Measurements from ENCODE around the gene MTA3. TPM values are rescaled to one million over a fixed set of nuclear protein-coding genes. Genes with fewer than 3 reads are reported as not detected.

MTA3 gene
- total and polyA plus RNA-seq, 2 experiments from 2014 or later: 52.2 to 52.9 TPM

DNA sequence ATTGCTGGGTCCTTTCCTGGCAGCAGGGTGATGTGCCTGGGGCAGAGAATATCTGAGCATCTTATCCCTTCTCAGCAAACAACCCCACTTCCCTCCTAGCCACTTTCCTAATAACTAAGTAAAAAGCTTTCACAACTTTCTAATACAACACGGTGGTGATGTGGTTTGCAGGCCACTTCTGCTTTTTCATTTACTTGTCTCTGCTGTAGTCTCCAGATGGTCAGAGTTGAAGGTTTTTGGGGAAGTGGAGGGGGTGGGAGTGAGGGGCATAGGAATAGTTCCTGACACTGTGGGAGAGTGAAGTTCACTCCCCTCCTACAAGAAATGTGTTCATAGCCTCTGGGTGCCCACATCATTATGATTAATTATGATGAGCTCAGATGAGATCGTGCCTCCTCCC is 183.9 kb downstream of the MTA3 start:
- H3K4me1 ChIP-seq (ENCODE audit: low read depth): peaks cover 9% of the 10 kb centered on the region
- TF ChIP-seq, protein P1, sequence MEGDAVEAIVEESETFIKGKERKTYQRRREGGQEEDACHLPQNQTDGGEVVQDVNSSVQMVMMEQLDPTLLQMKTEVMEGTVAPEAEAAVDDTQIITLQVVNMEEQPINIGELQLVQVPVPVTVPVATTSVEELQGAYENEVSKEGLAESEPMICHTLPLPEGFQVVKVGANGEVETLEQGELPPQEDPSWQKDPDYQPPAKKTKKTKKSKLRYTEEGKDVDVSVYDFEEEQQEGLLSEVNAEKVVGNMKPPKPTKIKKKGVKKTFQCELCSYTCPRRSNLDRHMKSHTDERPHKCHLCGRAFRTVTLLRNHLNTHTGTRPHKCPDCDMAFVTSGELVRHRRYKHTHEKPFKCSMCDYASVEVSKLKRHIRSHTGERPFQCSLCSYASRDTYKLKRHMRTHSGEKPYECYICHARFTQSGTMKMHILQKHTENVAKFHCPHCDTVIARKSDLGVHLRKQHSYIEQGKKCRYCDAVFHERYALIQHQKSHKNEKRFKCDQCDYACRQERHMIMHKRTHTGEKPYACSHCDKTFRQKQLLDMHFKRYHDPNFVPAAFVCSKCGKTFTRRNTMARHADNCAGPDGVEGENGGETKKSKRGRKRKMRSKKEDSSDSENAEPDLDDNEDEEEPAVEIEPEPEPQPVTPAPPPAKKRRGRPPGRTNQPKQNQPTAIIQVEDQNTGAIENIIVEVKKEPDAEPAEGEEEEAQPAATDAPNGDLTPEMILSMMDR (IDR thresholded peaks at IDR 0.05; ENCODE audit: low read depth, low read length): no peak
- DNase-seq (ENCODE audit: low read depth in 1 of 2, low spot score in 1 of 2): no peak
- no peaks in the 10 kb centered on the region for H3K36me3 ChIP-seq
- H3K9me3 ChIP-seq (ENCODE audit: low read depth): no peaks in the 10 kb centered on the region
- H3K4me3 ChIP-seq: no peak overlapping the region
- H3K27ac ChIP-seq: no peak overlapping the region
- no peaks in the 10 kb centered on the region for H3K27me3 ChIP-seq

DNA sequence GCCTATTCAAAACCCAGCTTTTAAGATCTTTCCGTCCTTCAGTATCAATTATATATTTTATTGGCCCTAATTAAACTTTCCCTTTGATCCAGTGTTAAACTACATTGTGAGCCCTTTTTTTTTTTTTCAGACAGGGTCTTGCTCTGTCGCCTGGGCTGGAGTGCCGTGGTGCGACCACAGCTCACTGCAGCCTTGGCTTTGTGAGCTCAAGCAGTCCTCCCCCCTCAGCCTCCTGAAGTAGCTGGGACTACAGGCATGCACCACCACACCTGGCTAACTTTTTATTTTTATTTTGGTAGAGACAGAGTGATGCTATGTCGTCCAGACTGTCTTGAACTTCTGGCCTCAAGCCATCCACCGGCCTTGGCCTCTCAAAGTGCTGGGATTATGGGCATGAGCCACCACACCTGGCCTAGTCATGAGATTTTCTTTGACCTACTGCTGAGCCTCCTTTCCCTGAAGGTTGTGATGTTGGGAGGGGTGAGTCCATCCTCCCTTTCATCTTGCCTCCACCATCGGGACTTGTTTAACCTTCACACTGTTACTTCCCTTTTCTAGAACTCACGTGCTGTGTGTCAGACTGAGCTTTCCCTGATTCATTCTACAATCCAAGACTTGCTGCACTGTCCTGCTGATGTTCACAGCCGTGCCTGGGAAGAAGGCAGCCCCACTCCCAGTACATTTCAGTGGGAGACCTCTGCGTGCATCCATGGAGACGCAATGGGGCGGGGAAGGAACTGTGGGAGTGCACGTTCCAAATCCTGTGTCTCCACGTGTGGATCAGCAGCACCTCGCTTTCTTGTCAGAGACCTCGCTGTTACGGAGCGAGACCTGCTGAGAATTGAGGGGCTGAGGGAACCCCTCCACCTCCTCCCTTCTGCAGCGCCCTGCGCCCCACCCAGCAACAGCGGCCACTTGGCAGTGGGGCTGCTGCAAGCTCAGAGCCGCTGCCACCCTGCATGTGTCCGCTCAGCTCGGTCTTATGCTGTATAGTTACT is 184.7 kb downstream of the MTA3 start:
- H3K27me3 ChIP-seq: no peaks in the 10 kb centered on the region
- TF ChIP-seq, protein P1 (IDR thresholded peaks at IDR 0.05; ENCODE audit: low read depth, low read length): no peak
- peaks cover 9% of the 10 kb centered on the region for H3K4me1 ChIP-seq (ENCODE audit: low read depth)
- no peaks in the 10 kb centered on the region for H3K36me3 ChIP-seq
- no peak overlapping the region for H3K4me3 ChIP-seq
- DNase-seq (ENCODE audit: low read depth in 1 of 2, low spot score in 1 of 2): no peak
- no peaks in the 10 kb centered on the region for H3K9me3 ChIP-seq (ENCODE audit: low read depth)
- no peak overlapping the region for H3K27ac ChIP-seq

DNA sequence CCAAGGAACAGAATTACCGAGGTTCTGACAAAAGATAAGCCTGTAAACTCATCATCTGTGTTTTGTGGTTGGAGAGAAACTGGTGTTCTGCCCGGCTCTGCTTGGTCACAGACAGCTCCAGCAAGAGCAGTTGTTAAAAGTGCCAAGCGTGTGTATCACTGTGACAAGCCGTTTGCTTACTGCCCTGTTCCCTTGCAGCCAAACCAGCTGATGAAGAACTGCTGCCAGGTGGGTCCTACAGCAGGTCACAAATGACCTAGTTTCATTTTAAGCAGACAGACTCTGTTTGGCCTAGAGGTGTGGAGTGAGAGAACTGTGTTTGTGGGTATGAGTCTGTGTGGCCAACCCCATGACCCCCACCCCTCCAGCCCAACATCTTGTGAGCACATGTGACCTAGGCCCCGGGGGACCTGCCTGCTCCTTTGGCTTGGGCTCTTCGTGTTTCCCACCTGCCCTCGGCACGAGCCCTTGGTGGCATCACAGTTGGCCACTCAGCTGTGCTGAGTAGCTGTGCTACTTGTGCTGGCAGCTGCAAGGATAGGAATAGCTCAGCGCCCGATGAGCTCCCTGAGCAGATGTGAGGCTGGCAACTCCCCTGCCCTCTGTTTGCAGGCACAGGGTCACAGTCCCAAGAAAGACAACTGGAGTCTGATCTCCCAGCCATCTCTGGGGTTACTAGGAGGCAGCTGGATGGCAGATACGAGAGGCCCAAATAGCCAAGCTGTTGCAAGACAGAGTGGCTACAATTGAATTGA is 185.8 kb downstream of the MTA3 start:
- Histone ChIP-seq H3K4me3 (no peak overlapping the region), H3K9me3 (ENCODE audit: low read depth) (no peaks in the 10 kb centered on the region), H3K27ac (no peak overlapping the region), H3K36me3 (no peaks in the 10 kb centered on the region), H3K4me1 (ENCODE audit: low read depth) (peaks cover 9% of the 10 kb centered on the region), H3K27me3 (no peaks in the 10 kb centered on the region)
- TF ChIP-seq, protein P1 (IDR thresholded peaks at IDR 0.05; ENCODE audit: low read depth, low read length): no peak
- DNase-seq (ENCODE audit: low read depth in 1 of 2, low spot score in 1 of 2): peak in 1 of 2 donors; percentile 29

DNA sequence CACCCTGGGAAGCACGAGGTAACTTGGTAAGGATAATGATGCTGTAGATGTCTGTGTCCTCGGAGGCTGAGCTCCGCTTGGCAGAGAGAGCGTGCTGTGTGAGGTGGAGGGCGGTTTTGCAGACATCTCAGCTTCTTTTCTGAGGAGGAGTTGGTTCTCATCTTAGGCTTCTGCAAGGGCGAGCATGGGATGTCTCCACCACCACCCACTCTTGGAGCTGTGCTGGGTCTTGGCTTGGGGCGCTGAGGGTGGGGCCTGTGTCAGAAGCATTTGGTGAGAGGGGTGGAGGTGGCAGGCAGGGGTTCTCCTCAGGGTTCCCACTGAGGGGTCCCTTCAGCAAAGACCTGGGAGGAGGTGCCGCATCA is 186.3 kb downstream of the MTA3 start:
- Histone ChIP-seq H3K4me3 (no peak overlapping the region), H3K4me1 (ENCODE audit: low read depth) (peaks cover 9% of the 10 kb centered on the region), H3K27ac (no peak overlapping the region), H3K27me3 (no peaks in the 10 kb centered on the region), H3K36me3 (no peaks in the 10 kb centered on the region), H3K9me3 (ENCODE audit: low read depth) (no peaks in the 10 kb centered on the region)
- no peak for DNase-seq (ENCODE audit: low read depth in 1 of 2, low spot score in 1 of 2)
- TF ChIP-seq, protein P1 (IDR thresholded peaks at IDR 0.05; ENCODE audit: low read depth, low read length): no peak

DNA sequence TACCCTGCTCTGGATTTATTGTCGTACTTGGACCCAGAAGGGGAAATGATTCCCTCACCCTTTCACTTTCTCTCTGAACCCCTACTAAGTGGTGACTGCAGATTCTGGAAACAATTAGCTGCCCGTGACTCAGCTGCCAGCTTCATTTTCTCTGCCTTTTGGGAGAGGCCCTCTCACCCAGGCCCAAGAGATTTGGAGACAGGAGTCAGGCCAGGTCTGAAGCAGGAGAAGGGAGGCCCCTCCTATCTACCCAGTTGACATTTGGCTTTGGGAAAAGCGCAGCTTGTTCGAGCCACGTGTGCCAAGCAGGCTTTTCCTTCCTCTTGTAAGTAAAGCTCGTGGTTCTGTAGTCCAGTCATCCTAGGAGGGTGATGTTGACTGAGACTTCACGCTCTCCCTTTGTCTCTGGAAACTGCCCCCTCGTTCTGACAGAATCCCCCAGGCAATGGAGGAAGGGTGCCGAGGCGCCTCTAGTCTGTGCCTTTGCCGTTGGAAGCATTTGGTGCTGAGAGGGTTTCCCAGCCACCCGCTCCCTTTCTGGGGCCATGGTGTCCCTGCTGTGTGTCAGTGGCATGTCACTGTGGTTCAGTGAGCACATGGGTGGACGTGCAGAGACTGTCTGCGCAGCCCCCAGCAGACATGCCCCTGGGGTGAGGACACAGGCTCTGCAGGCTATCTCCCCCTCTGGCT is 186.9 kb downstream of the MTA3 start:
- peak in 1 of 2 donors; percentile 8 for DNase-seq (ENCODE audit: low read depth in 1 of 2, low spot score in 1 of 2)
- Histone ChIP-seq H3K36me3 (no peaks in the 10 kb centered on the region), H3K4me1 (ENCODE audit: low read depth) (peaks cover 9% of the 10 kb centered on the region), H3K27me3 (no peaks in the 10 kb centered on the region), H3K4me3 (no peak overlapping the region), H3K27ac (no peak overlapping the region), H3K9me3 (ENCODE audit: low read depth) (no peaks in the 10 kb centered on the region)
- TF ChIP-seq, protein P1 (IDR thresholded peaks at IDR 0.05; ENCODE audit: low read depth, low read length): no peak
